Vagina (tissue), 2 donors: ENCODE data around the gene AGO4. TPM values are rescaled to one million over a fixed set of nuclear protein-coding genes. Genes with fewer than 3 reads are reported as not detected.
A peak's percentile ranks its signal among the peaks of the same experiment; 100 is the strongest.
"Not testable (repeated sequence)": the region's sequence is repeated elsewhere in the genome, so short reads cannot be mapped to it uniquely, and the experiment has no call there.

Experiments used
- DNase-seq, 2 donors: peaks; one replicate each; pipeline ENCODE4 v3.0.0-alpha.2; 2017; ENCODE audit errors: extremely low spot score in 2 of 2
- H3K27ac ChIP-seq: fragments of 200-600 bp; sonication (generic); one replicate; pipeline ENCODE4 v1.5.1; 2019
- H3K27me3 ChIP-seq: fragments of 200-600 bp; sonication (generic); one replicate; pipeline ENCODE4 v1.5.1; 2019
- H3K36me3 ChIP-seq, 2 donors: fragments of 200-600 bp; sonication (generic); one replicate each; pipeline ENCODE4 v1.5.1; 2017 to 2019
- H3K4me1 ChIP-seq: fragments of 200-600 bp; sonication (generic); one replicate; pipeline ENCODE4 v1.5.1; 2019
- H3K4me3 ChIP-seq, 2 donors: fragments of 200-600 bp; sonication (generic); 1 replicate in 1 of 2; 2 replicates in 1 of 2; pipeline ENCODE4 v1.5.1; 2016 to 2019
- H3K9me3 ChIP-seq: fragments of 200-600 bp; sonication (generic); one replicate; pipeline ENCODE4 v1.5.1; 2019
- CTCF ChIP-seq, 3 experiments: fragments of 450-650 bp in 2 of 3; fragments of 200-600 bp in 1 of 3; sonication (generic) in 1 of 3; IDR thresholded peaks; one replicate each; pipeline ENCODE4 v1.5.1; 2017 to 2019; ENCODE audit warnings: antibody characterized with exemption in 3 of 3, mild to moderate bottlenecking in 2 of 3, moderate library complexity in 2 of 3
- POLR2A ChIP-seq, 2 donors: fragments of 450-650 bp; IDR thresholded peaks; one replicate each; pipeline ENCODE4 v1.6.1; 2017; ENCODE audit warnings: antibody characterized with exemption in 2 of 2, mild to moderate bottlenecking in 2 of 2, moderate library complexity in 2 of 2
- POLR2AphosphoS5 ChIP-seq, 2 donors: sonication (generic); formaldehyde crosslinking; IDR thresholded peaks; one replicate each; pipeline ENCODE4 v1.9.0; 2017; ENCODE audit warnings: antibody characterized with exemption in 2 of 2, mild to moderate bottlenecking in 2 of 2, low read depth in 1 of 2; ENCODE audit not compliant: insufficient read depth in 1 of 2
- intact Hi-C: fragments of 100-400 bp; cut with DNase I; formaldehyde crosslinking; loops from one replicate; pipeline ENCODE4 v1.15.1; 2023
- total RNA-seq: library from RNA; depleted of rRNA; stranded (reverse); fragments of >200 nt; gene quantifications from one replicate; pipeline ENCODE4 v1.2.3, GENCODE V29; 2016

The AGO4 gene
- total RNA-seq, 1 donor from 2014 or later: 18.4 TPM

- intact Hi-C loops: no loop called here
- no peaks in the 10 kb centered on the region for H3K36me3 ChIP-seq
- TF ChIP-seq POLR2A (IDR thresholded peaks at IDR 0.05) (no peak), CTCF (IDR thresholded peaks at IDR 0.05) (no peak), POLR2AphosphoS5 (IDR thresholded peaks at IDR 0.05; ENCODE audit: insufficient read depth in 1 of 2, low read depth in 1 of 2) (no peak)
These were observed 39.2 kb upstream of the AGO4 start for GRCh38 chr1:35768350-35769187.

GRCh38 chr1:35769188-35769758 lies 38.5 kb upstream of the AGO4 start:
- H3K9me3 ChIP-seq: no peaks in the 10 kb centered on the region
- TF ChIP-seq CTCF (IDR thresholded peaks at IDR 0.05) (no peak), POLR2A (IDR thresholded peaks at IDR 0.05) (no peak), POLR2AphosphoS5 (IDR thresholded peaks at IDR 0.05; ENCODE audit: insufficient read depth in 1 of 2, low read depth in 1 of 2) (no peak)
- intact Hi-C loops: no loop called here
- H3K27me3 ChIP-seq: no peaks in the 10 kb centered on the region
- H3K4me3 ChIP-seq: peak overlapping the region; percentile 62 to 90
- no peak for DNase-seq
- peaks cover 9% of the 10 kb centered on the region for H3K4me1 ChIP-seq
- H3K27ac ChIP-seq: peak overlapping the region; percentile 73
- H3K36me3 ChIP-seq: no peaks in the 10 kb centered on the region

More at GRCh38 chr1:35768350-35769187, 39.2 kb upstream of the AGO4 start:
- H3K27me3 ChIP-seq: no peaks in the 10 kb centered on the region
- H3K4me1 ChIP-seq: peaks cover 9% of the 10 kb centered on the region
- DNase-seq: no peak
- peak overlapping the region; percentile 73 for H3K27ac ChIP-seq
- H3K4me3 ChIP-seq: peak overlapping the region; percentile 62 to 90
- no peaks in the 10 kb centered on the region for H3K9me3 ChIP-seq

- intact Hi-C loops: no loop called here
- no peak for DNase-seq
- Histone ChIP-seq H3K27ac (no peak overlapping the region), H3K27me3 (no peaks in the 10 kb centered on the region), H3K9me3 (no peaks in the 10 kb centered on the region), H3K4me1 (peaks cover 5% of the 10 kb centered on the region), H3K36me3 (no peaks in the 10 kb centered on the region), H3K4me3 (no peak overlapping the region)
- TF ChIP-seq POLR2AphosphoS5 (IDR thresholded peaks at IDR 0.05; ENCODE audit: insufficient read depth in 1 of 2, low read depth in 1 of 2) (no peak), CTCF (IDR thresholded peaks at IDR 0.05) (no peak)
These were observed 34.1 kb upstream of the AGO4 start for GRCh38 chr1:35773711-35774110.

GRCh38 chr1:35776172-35776571 lies 31.6 kb upstream of the AGO4 start:
- H3K27me3 ChIP-seq, H3K4me3 ChIP-seq, DNase-seq, H3K4me1 ChIP-seq, intact Hi-C loops, H3K9me3 ChIP-seq, H3K27ac ChIP-seq, H3K36me3 ChIP-seq: not testable (repeated sequence)

- no peaks in the 10 kb centered on the region for H3K36me3 ChIP-seq
- no peak overlapping the region for H3K4me3 ChIP-seq
- H3K4me1 ChIP-seq: no peaks in the 10 kb centered on the region
- no peaks in the 10 kb centered on the region for H3K9me3 ChIP-seq
- DNase-seq: no peak
- no peaks in the 10 kb centered on the region for H3K27me3 ChIP-seq
- intact Hi-C loops: no loop called here
- H3K27ac ChIP-seq: no peak overlapping the region
- no peak for TF ChIP-seq POLR2AphosphoS5 (IDR thresholded peaks at IDR 0.05; ENCODE audit: insufficient read depth in 1 of 2, low read depth in 1 of 2)
- no peak for TF ChIP-seq POLR2A (IDR thresholded peaks at IDR 0.05)
- no peak for TF ChIP-seq CTCF (IDR thresholded peaks at IDR 0.05)
These were observed 30.7 kb upstream of the AGO4 start for GRCh38 chr1:35777109-35777508.
